HG03064 (cell line): ENCODE measurements around the gene STARD13.

Source experiments
- ATAC-seq: cut with Tn5 transposase; IDR thresholded peaks from one replicate; pipeline ENCODE4 v1.9.1; 2021; ENCODE audit warnings: low read depth; ENCODE audit not compliant: unreplicated experiment

The STARD13 gene

GRCh38 chr13:33129094-33129832 lies 156.3 kb downstream of the STARD13 start:
- ATAC-seq, result no peak

- no peak for ATAC-seq
Observed at GRCh38 chr13:33128134-33128533, 157.4 kb downstream of the STARD13 start.

- ATAC-seq, result no peak
Observed at GRCh38 chr13:33127009-33127551, 158.5 kb downstream of the STARD13 start.

- ATAC-seq, result no peak
Observed at GRCh38 chr13:33125821-33126570, 159.6 kb downstream of the STARD13 start.

GRCh38 chr13:33123066-33123859 lies 162.3 kb downstream of the STARD13 start:
- ATAC-seq, result no peak

- ATAC-seq, result no peak
Observed at GRCh38 chr13:33119856-33120543, 165.6 kb downstream of the STARD13 start.

GRCh38 chr13:33119022-33119781 lies 166.4 kb downstream of the STARD13 start:
- ATAC-seq, result no peak

- no peak for ATAC-seq
Observed at GRCh38 chr13:33116321-33117010, 169.1 kb downstream of the STARD13 start.

- no peak for ATAC-seq
Observed at GRCh38 chr13:33115274-33115673, 170.3 kb downstream of the STARD13 start.

GRCh38 chr13:33114146-33114545 lies 171.4 kb downstream of the STARD13 start:
- no peak for ATAC-seq

- no peak for ATAC-seq
Observed at GRCh38 chr13:33112766-33113165, 172.8 kb downstream of the STARD13 start.

- no peak for ATAC-seq
Observed at GRCh38 chr13:33111414-33112110, 174.0 kb downstream of the STARD13 start.

- ATAC-seq, result no peak
Observed at GRCh38 chr13:33110713-33111413, 174.7 kb downstream of the STARD13 start.

- no peak for ATAC-seq
Observed at GRCh38 chr13:33110386-33110712, 175.2 kb downstream of the STARD13 start.

GRCh38 chr13:33109801-33110200 lies 175.8 kb downstream of the STARD13 start:
- no peak for ATAC-seq

GRCh38 chr13:33109271-33109697 lies 176.3 kb downstream of the STARD13 start:
- no peak for ATAC-seq

GRCh38 chr13:33108620-33109019 lies 176.9 kb downstream of the STARD13 start:
- no peak for ATAC-seq

GRCh38 chr13:33107361-33107760 lies 178.2 kb downstream of the STARD13 start:
- no peak for ATAC-seq
